H9 (cell line): ENCODE data around the gene SIGLEC9. TPM values are rescaled to one million over a fixed set of nuclear protein-coding genes. Genes with fewer than 3 reads are reported as not detected.

Experiments used
- DNase-seq: peaks from one replicate; pipeline ENCODE4 v3.0.0-alpha.2; 2017
- H2AFZ ChIP-seq: one replicate; pipeline ENCODE4 v1.6.1; 2013; ENCODE audit warnings: mild to moderate bottlenecking, low read length, control low read depth, moderate library complexity
- H2AK5ac ChIP-seq: 2 replicates; pipeline ENCODE4 v1.6.1; 2013; ENCODE audit warnings: low read length, control low read depth, mixed read lengths; ENCODE audit not compliant: insufficient read length
- H2BK120ac ChIP-seq: one replicate; pipeline ENCODE4 v1.6.1; 2013; ENCODE audit warnings: low read depth, mild to moderate bottlenecking, low read length, control low read depth, inconsistent platforms; ENCODE audit not compliant: poor library complexity, severe bottlenecking
- H2BK12ac ChIP-seq: 2 replicates; pipeline ENCODE4 v1.6.1; 2013; ENCODE audit warnings: low read length, control low read depth, mixed read lengths, low read depth; ENCODE audit not compliant: insufficient read length
- H2BK15ac ChIP-seq: 2 replicates; pipeline ENCODE4 v1.6.1; 2013; ENCODE audit warnings: low read depth, low read length, control low read depth
- H2BK20ac ChIP-seq: one replicate; pipeline ENCODE4 v1.6.1; 2013; ENCODE audit warnings: low read depth, mild to moderate bottlenecking, low read length, control low read depth, inconsistent platforms; ENCODE audit not compliant: poor library complexity, severe bottlenecking
- H2BK5ac ChIP-seq: 2 replicates; pipeline ENCODE4 v1.6.1; 2013; ENCODE audit warnings: low read length, control low read depth, mixed read lengths; ENCODE audit not compliant: insufficient read length
- H3K14ac ChIP-seq: 2 replicates; pipeline ENCODE4 v1.6.1; 2013; ENCODE audit warnings: low read length, control low read depth; ENCODE audit not compliant: insufficient read depth
- H3K18ac ChIP-seq: 2 replicates; pipeline ENCODE4 v1.6.1; 2013; ENCODE audit warnings: low read depth, mild to moderate bottlenecking, mixed read lengths, low read length, control low read depth; ENCODE audit not compliant: insufficient read length
- H3K23ac ChIP-seq: 2 replicates; pipeline ENCODE4 v1.6.1; 2013; ENCODE audit warnings: low read length, control low read depth, mixed read lengths, low read depth; ENCODE audit not compliant: insufficient read length
- H3K23me2 ChIP-seq: 2 replicates; pipeline ENCODE4 v1.6.1; 2013; ENCODE audit warnings: low read depth, mild to moderate bottlenecking, mixed read lengths, low read length, control low read depth; ENCODE audit not compliant: insufficient read length, poor library complexity, severe bottlenecking
- H3K27ac ChIP-seq: 2 replicates; pipeline ENCODE4 v1.5.1; 2013; ENCODE audit warnings: low read length, control low read depth, mixed read lengths, low read depth; ENCODE audit not compliant: insufficient read length
- H3K27me3 ChIP-seq: 2 replicates; pipeline ENCODE4 v1.6.1; 2013; ENCODE audit warnings: low read length, control low read depth, inconsistent platforms; ENCODE audit not compliant: insufficient read depth
- H3K4ac ChIP-seq: 2 replicates; pipeline ENCODE4 v1.6.1; 2013; ENCODE audit warnings: low read depth, mild to moderate bottlenecking, control low read depth, inconsistent platforms, low read length, moderate library complexity
- H3K4me1 ChIP-seq: 2 replicates; pipeline ENCODE4 v1.6.1; 2013; ENCODE audit warnings: low read length, control low read depth, inconsistent platforms; ENCODE audit not compliant: insufficient read depth
- H3K4me2 ChIP-seq: 2 replicates; pipeline ENCODE4 v1.6.1; 2013; ENCODE audit warnings: low read length, control low read depth, mixed read lengths; ENCODE audit not compliant: insufficient read length, insufficient read depth
- H3K56ac ChIP-seq: 2 replicates; pipeline ENCODE4 v1.6.1; 2013; ENCODE audit warnings: low read depth, mild to moderate bottlenecking, mixed read lengths, low read length, control low read depth; ENCODE audit not compliant: insufficient read length
- H3K79me1 ChIP-seq: 2 replicates; pipeline ENCODE4 v1.6.1; 2013; ENCODE audit warnings: low read depth, mild to moderate bottlenecking, moderate library complexity, low read length, control low read depth, inconsistent platforms; ENCODE audit not compliant: insufficient read depth, poor library complexity, severe bottlenecking
- H3K79me2 ChIP-seq: 2 replicates; pipeline ENCODE4 v1.6.1; 2013; ENCODE audit warnings: low read length, control low read depth, inconsistent platforms; ENCODE audit not compliant: insufficient read depth
- H3K9ac ChIP-seq: 2 replicates; pipeline ENCODE4 v1.6.1; 2013; ENCODE audit warnings: low read length, control low read depth, mixed read lengths; ENCODE audit not compliant: insufficient read length; ENCODE audit errors: extremely low read depth
- H3K9me3 ChIP-seq: one replicate; pipeline ENCODE4 v1.6.1; 2013; ENCODE audit warnings: low read depth, low read length, inconsistent platforms; ENCODE audit not compliant: control insufficient read depth
- H3T11ph ChIP-seq: one replicate; pipeline ENCODE4 v1.6.1; 2013; ENCODE audit warnings: mild to moderate bottlenecking, low read length, control low read depth, inconsistent platforms
- H4K20me1 ChIP-seq: one replicate; pipeline ENCODE4 v1.6.1; 2013; ENCODE audit not compliant: control insufficient read depth, insufficient read length, insufficient read depth
- H4K5ac ChIP-seq: 2 replicates; pipeline ENCODE4 v1.6.1; 2013; ENCODE audit warnings: low read depth, mild to moderate bottlenecking, mixed read lengths, low read length, control low read depth; ENCODE audit not compliant: insufficient read length
- H4K8ac ChIP-seq: replicated peaks from 2 replicates; pipeline ENCODE4 v1.6.1; 2013; ENCODE audit warnings: low read length, control low read depth, mixed read lengths, low read depth; ENCODE audit not compliant: insufficient read length
- H4K91ac ChIP-seq: 2 replicates; pipeline ENCODE4 v1.6.1; 2013; ENCODE audit warnings: low read depth, mild to moderate bottlenecking, moderate library complexity, mixed read lengths, low read length, control low read depth; ENCODE audit not compliant: insufficient read length
- H3K27ac Mint-ChIP-seq, 3 experiments: 2 replicates in 2 of 3; 3 replicates in 1 of 3; pipeline ENCODE4 v1.8.0; 2020 to 2021; ENCODE audit warnings: mixed read lengths in 3 of 3, mild to moderate bottlenecking in 1 of 3, moderate library complexity in 1 of 3
- H3K27me3 Mint-ChIP-seq: 2 replicates; pipeline ENCODE4 v1.8.0; 2021; ENCODE audit warnings: low read depth, mild to moderate bottlenecking, moderate library complexity, mixed read lengths
- H3K36me3 Mint-ChIP-seq, 3 experiments: 2 replicates in 2 of 3; 3 replicates in 1 of 3; pipeline ENCODE4 v1.8.0; 2020 to 2021; ENCODE audit warnings: low read depth in 3 of 3, mixed read lengths in 3 of 3; ENCODE audit not compliant: insufficient read depth in 1 of 3
- H3K4me1 Mint-ChIP-seq, 2 experiments: 2 replicates each; pipeline ENCODE4 v1.8.0; 2020; ENCODE audit warnings: mixed read lengths in 2 of 2
- H3K4me3 Mint-ChIP-seq, 2 experiments: 2 replicates in 1 of 2; 3 replicates in 1 of 2; pipeline ENCODE4 v1.8.0; 2020 to 2021; ENCODE audit warnings: mild to moderate bottlenecking in 2 of 2, mixed read lengths in 2 of 2, moderate library complexity in 1 of 2
- H3K9me3 Mint-ChIP-seq, 2 experiments: 2 replicates in 1 of 2; 3 replicates in 1 of 2; pipeline ENCODE4 v1.8.0; 2020; ENCODE audit warnings: mild to moderate bottlenecking in 2 of 2, mixed read lengths in 2 of 2, moderate library complexity in 1 of 2
- WGBS: extraction: QIAGEN DNeasy Blood & Tissue Kit; methylation state at CpG from one replicate; pipeline ENCODE4 v1.1.7; 2013; ENCODE audit warnings: missing lambda C conversion rate, low lambda C conversion rate, mixed read lengths; ENCODE audit not compliant: insufficient read length; ENCODE audit errors: extremely low coverage; 5-methylcytosine and 5-hydroxymethylcytosine counted together
- total RNA-seq: library from RNA; stranded (reverse); gene quantifications from 2 replicates; pipeline ENCODE4 v1.2.1, GENCODE V29; 2021
- TF ChIP-seq, protein P1 (sequence below): fragments of 200-600 bp; sonication (generic); conservative IDR thresholded peaks from 3 replicates; pipeline ENCODE4 v1.8.0; 2021; ENCODE audit warnings: antibody characterized with exemption, mild to moderate bottlenecking

Gene SIGLEC9
- total RNA-seq, 1 experiment from 2014 or later = not detected

DNA sequence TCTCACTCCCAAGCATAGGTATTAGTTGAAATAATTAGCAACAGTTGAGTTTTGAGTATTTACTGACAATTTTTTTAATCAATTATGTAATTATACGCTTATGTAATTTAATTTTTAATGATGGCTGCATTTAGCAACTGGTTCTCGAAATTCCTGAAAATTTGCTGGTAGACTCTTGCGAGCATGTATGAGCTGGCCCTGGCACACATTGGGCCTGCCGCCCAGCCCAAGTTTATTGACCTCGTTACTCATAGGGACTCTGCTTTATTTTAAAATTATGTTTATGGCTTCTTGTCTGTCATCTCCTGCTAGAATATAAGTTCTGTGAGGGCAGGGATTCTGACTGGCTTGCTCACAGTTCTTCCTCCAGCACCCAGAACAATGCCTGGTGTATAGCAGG, 48.7 kb upstream of the SIGLEC9 start:
- WGBS = no CpG with 5 or more reads among the region's 5 CpGs
- Histone ChIP-seq H3K27me3 (no peaks in the 10 kb centered on the region), H3K23me2 (no peaks in the 10 kb centered on the region), H3K79me1 (no peaks in the 10 kb centered on the region), H3K4me1 (peaks cover 2% of the 10 kb centered on the region; the same call in 1 of the 2 replicates), H3K18ac (no peak overlapping the region), H2BK5ac (no peak overlapping the region), H4K5ac (no peak overlapping the region), H3K27ac (no peak overlapping the region), H4K8ac (no peak overlapping the region), H2BK15ac (no peak overlapping the region), H3K9ac (no peak overlapping the region), H3K56ac (no peak overlapping the region), H3K4ac (no peak overlapping the region), H4K91ac (no peak overlapping the region), H4K20me1 (no peaks in the 10 kb centered on the region), H3K9me3 (no peaks in the 10 kb centered on the region), H2AK5ac (no peak overlapping the region), H3K14ac (no peak overlapping the region), H2BK12ac (no peak overlapping the region), H2BK20ac (no peak overlapping the region), H3K4me2 (no peak overlapping the region), H2BK120ac (no peak overlapping the region), H3K23ac (no peak overlapping the region), H3T11ph (no peak overlapping the region), H2AFZ (no peak overlapping the region), H3K79me2 (no peaks in the 10 kb centered on the region)
- TF ChIP-seq, protein P1, sequence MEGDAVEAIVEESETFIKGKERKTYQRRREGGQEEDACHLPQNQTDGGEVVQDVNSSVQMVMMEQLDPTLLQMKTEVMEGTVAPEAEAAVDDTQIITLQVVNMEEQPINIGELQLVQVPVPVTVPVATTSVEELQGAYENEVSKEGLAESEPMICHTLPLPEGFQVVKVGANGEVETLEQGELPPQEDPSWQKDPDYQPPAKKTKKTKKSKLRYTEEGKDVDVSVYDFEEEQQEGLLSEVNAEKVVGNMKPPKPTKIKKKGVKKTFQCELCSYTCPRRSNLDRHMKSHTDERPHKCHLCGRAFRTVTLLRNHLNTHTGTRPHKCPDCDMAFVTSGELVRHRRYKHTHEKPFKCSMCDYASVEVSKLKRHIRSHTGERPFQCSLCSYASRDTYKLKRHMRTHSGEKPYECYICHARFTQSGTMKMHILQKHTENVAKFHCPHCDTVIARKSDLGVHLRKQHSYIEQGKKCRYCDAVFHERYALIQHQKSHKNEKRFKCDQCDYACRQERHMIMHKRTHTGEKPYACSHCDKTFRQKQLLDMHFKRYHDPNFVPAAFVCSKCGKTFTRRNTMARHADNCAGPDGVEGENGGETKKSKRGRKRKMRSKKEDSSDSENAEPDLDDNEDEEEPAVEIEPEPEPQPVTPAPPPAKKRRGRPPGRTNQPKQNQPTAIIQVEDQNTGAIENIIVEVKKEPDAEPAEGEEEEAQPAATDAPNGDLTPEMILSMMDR = no peak
- DNase-seq = no peak
- Mint-ChIP-seq H3K27ac (no peak overlapping the region), H3K4me3 (no peak overlapping the region), H3K4me1 (peaks cover 13 to 16% of the 10 kb centered on the region in 2 experiments), H3K9me3 (peaks cover 7 to 15% of the 10 kb centered on the region in 2 experiments), H3K27me3 (peaks cover 7% of the 10 kb centered on the region; the same call in 1 of the 2 replicates), H3K36me3 (peaks cover 0 to 7% (median 0%) of the 10 kb centered on the region in 3 experiments; a peak in 1 of 7 replicates)
